Activated CD4-positive, alpha-beta T cell treated with anti-CD3 and anti-CD28 coated beads, Interleukin-2, Interleukin-6, amounts not matched to agents 100 ng/mL and 50 ng/mL, durations not matched to agents 16 hours and 8 hours (primary cell): ENCODE measurements around the gene ROCK2.

Experiments
- DNase-seq: peaks from one replicate; pipeline ENCODE4 v3.0.0-alpha.2; 2020

The ROCK2 gene

GRCh38 chr2:11227595-11227994 is 116.8 kb downstream of the ROCK2 start:
- DNase-seq = no peak

- DNase-seq = no peak
These were observed 119.5 kb downstream of the ROCK2 start for GRCh38 chr2:11224887-11225286.

GRCh38 chr2:11222845-11223244 is 121.6 kb downstream of the ROCK2 start:
- no peak for DNase-seq

- DNase-seq = no peak
These were observed 124.0 kb downstream of the ROCK2 start for GRCh38 chr2:11220445-11220844.

- DNase-seq = no peak
These were observed 129.0 kb downstream of the ROCK2 start for GRCh38 chr2:11215407-11215806.

GRCh38 chr2:11214770-11215169 is 129.7 kb downstream of the ROCK2 start:
- no peak for DNase-seq

- DNase-seq = no peak
These were observed 130.5 kb downstream of the ROCK2 start for GRCh38 chr2:11213975-11214374.

- DNase-seq = no peak
These were observed 131.3 kb downstream of the ROCK2 start for GRCh38 chr2:11213090-11213638.

GRCh38 chr2:11212645-11213044 is 131.8 kb downstream of the ROCK2 start:
- DNase-seq = no peak

- DNase-seq = no peak
These were observed 136.4 kb downstream of the ROCK2 start for GRCh38 chr2:11208083-11208482.

- peak; percentile 65 for DNase-seq
These were observed 141.0 kb downstream of the ROCK2 start for GRCh38 chr2:11203480-11203879.

- DNase-seq = no peak
These were observed 142.5 kb downstream of the ROCK2 start for GRCh38 chr2:11201969-11202368.

GRCh38 chr2:11200651-11201050 is 143.8 kb downstream of the ROCK2 start:
- no peak for DNase-seq

GRCh38 chr2:11196246-11196645 is 148.2 kb downstream of the ROCK2 start:
- DNase-seq = no peak

- DNase-seq = no peak
These were observed 156.7 kb downstream of the ROCK2 start for GRCh38 chr2:11187731-11188130.

- no peak for DNase-seq
These were observed 157.3 kb downstream of the ROCK2 start for GRCh38 chr2:11187083-11187619.

GRCh38 chr2:11186145-11186544 is 158.3 kb downstream of the ROCK2 start:
- no peak for DNase-seq

GRCh38 chr2:11182951-11183350 is 161.5 kb downstream of the ROCK2 start:
- DNase-seq = no peak

GRCh38 chr2:11180653-11181052 is 163.8 kb downstream of the ROCK2 start:
- no peak for DNase-seq

- no peak for DNase-seq
These were observed 164.5 kb downstream of the ROCK2 start for GRCh38 chr2:11179899-11180298.

- DNase-seq = no peak
These were observed 165.2 kb downstream of the ROCK2 start for GRCh38 chr2:11179196-11179595.

- DNase-seq = no peak
These were observed 166.4 kb downstream of the ROCK2 start for GRCh38 chr2:11177871-11178690.

- DNase-seq = no peak
These were observed 169.1 kb downstream of the ROCK2 start for GRCh38 chr2:11175293-11175795.

GRCh38 chr2:11174222-11174621 is 170.2 kb downstream of the ROCK2 start:
- DNase-seq = no peak
